Liver (tissue), 9 donors: ENCODE results near the gene XCR1. TPM values are rescaled to one million over a fixed set of nuclear protein-coding genes. Genes with fewer than 3 reads are reported as not detected.

ENCODE experiments used
- DNase-seq: peaks from one replicate; pipeline ENCODE4 v3.0.0-alpha.2; 2017; ENCODE audit warnings: low spot score
- H3K27ac ChIP-seq, 2 donors: one replicate each; pipeline ENCODE4 v1.7.0; 2013; ENCODE audit warnings: inconsistent platforms in 2 of 2, low read length in 2 of 2, control low read depth in 1 of 2, low read depth in 1 of 2, mild to moderate bottlenecking in 1 of 2
- H3K27me3 ChIP-seq, 4 donors: one replicate each; pipeline versions ENCODE4 v1.6.1 to v1.7.0; 2013; ENCODE audit warnings: low read length in 3 of 4, inconsistent platforms in 1 of 4, mild to moderate bottlenecking in 1 of 4, moderate library complexity in 1 of 4; ENCODE audit not compliant: control insufficient read depth in 4 of 4, insufficient read depth in 4 of 4
- H3K36me3 ChIP-seq, 4 donors: one replicate each; pipeline versions ENCODE4 v1.6.1 to v1.7.0; 2013; ENCODE audit warnings: low read length in 3 of 4, mild to moderate bottlenecking in 3 of 4, low read depth in 1 of 4, moderate library complexity in 1 of 4; ENCODE audit not compliant: control insufficient read depth in 4 of 4, insufficient read depth in 3 of 4
- H3K4me1 ChIP-seq, 4 donors: one replicate each; pipeline versions ENCODE4 v1.6.1 to v1.7.0; 2013; ENCODE audit warnings: low read length in 3 of 4, mild to moderate bottlenecking in 3 of 4, moderate library complexity in 1 of 4; ENCODE audit not compliant: control insufficient read depth in 4 of 4, insufficient read depth in 4 of 4
- H3K4me3 ChIP-seq, 3 donors: one replicate each; pipeline versions ENCODE4 v1.6.1 to v1.7.0; 2013; ENCODE audit warnings: low read length in 3 of 3, control low read depth in 1 of 3, low read depth in 1 of 3, mild to moderate bottlenecking in 1 of 3
- H3K9ac ChIP-seq, 2 donors: one replicate each; pipeline ENCODE4 v1.7.0; 2013; ENCODE audit warnings: low read length in 2 of 2, mild to moderate bottlenecking in 2 of 2, moderate library complexity in 2 of 2, control low read depth in 1 of 2, low read depth in 1 of 2
- H3K9me3 ChIP-seq, 4 donors: one replicate each; pipeline versions ENCODE4 v1.6.1 to v1.7.0; 2013; ENCODE audit warnings: low read length in 3 of 4; ENCODE audit not compliant: control insufficient read depth in 4 of 4
- CTCF ChIP-seq: fragments of 150-350 bp; IDR thresholded peaks from 2 replicates; pipeline ENCODE4 v1.5.1; 2017; ENCODE audit warnings: improper control_type of control experiment, low read depth, low read length; ENCODE audit not compliant: missing input control
- EGR1 ChIP-seq, 2 donors: IDR thresholded peaks; 2 replicates each; pipeline ENCODE4 v1.6.1; 2016 to 2018; ENCODE audit warnings: antibody characterized with exemption in 2 of 2, low read depth in 2 of 2
- GABPA ChIP-seq, 2 donors: IDR thresholded peaks in 1 of 2; conservative IDR thresholded peaks in 1 of 2; 2 replicates each; pipeline ENCODE4 v1.6.1; 2016; ENCODE audit warnings: antibody characterized with exemption in 2 of 2, mild to moderate bottlenecking in 1 of 2, moderate library complexity in 1 of 2
- HNF4A ChIP-seq, 2 donors: conservative IDR thresholded peaks; 2 replicates each; pipeline ENCODE4 v1.6.1; 2016; ENCODE audit warnings: antibody characterized with exemption in 2 of 2, mild to moderate bottlenecking in 2 of 2
- HNF4G ChIP-seq: IDR thresholded peaks from 2 replicates; pipeline ENCODE4 v1.6.1; 2016; ENCODE audit warnings: antibody characterized with exemption
- JUND ChIP-seq, 2 donors: IDR thresholded peaks; 2 replicates each; pipeline ENCODE4 v1.6.1; 2016; ENCODE audit warnings: antibody characterized with exemption in 2 of 2
- NR2F2 ChIP-seq: IDR thresholded peaks from 2 replicates; pipeline ENCODE4 v1.6.1; 2016; ENCODE audit warnings: antibody characterized with exemption
- RAD21 ChIP-seq, 2 donors: IDR thresholded peaks; 2 replicates each; pipeline ENCODE4 v1.6.1; 2016; ENCODE audit warnings: antibody characterized with exemption in 2 of 2, mild to moderate bottlenecking in 2 of 2
- REST ChIP-seq: IDR thresholded peaks from 2 replicates; pipeline ENCODE4 v1.6.1; 2016; ENCODE audit warnings: antibody characterized with exemption, mild to moderate bottlenecking
- RXRA ChIP-seq, 2 donors: IDR thresholded peaks; 2 replicates each; pipeline ENCODE4 v1.6.1; 2017 to 2018; ENCODE audit warnings: antibody characterized with exemption in 2 of 2, mild to moderate bottlenecking in 1 of 2
- SP1 ChIP-seq: IDR thresholded peaks from 2 replicates; pipeline ENCODE4 v1.6.1; 2018; ENCODE audit warnings: antibody characterized with exemption, mild to moderate bottlenecking
- YY1 ChIP-seq: IDR thresholded peaks from 2 replicates; pipeline ENCODE4 v1.6.1; 2016; ENCODE audit warnings: antibody characterized with exemption, mild to moderate bottlenecking
- WGBS: extraction: QIAGEN DNeasy Blood & Tissue Kit; methylation state at CpG from one replicate; pipeline ENCODE4 v1.1.7; 2013; 5-methylcytosine and 5-hydroxymethylcytosine counted together
- polyA plus RNA-seq, 2 donors: library from polyadenylated mRNA; stranded (reverse) in 1 of 2; unstranded in 1 of 2; fragments of 200-250 nt in 1 of 2; fragments of >200 nt in 1 of 2; fragmentation: Nextera tagmentation in 1 of 2; extraction: Ambion mirVana in 1 of 2; gene quantifications; one replicate each; pipeline versions ENCODE4 v1.2.1 to v1.2.3, GENCODE V29; 2013 to 2015
- total RNA-seq, 2 donors: library from RNA; depleted of rRNA; stranded (reverse); fragments of >200 nt; gene quantifications; one replicate each; pipeline ENCODE4 v1.2.3, GENCODE V29; 2014
- TF ChIP-seq, protein P1 (sequence below): IDR thresholded peaks from 2 replicates; pipeline ENCODE4 v1.6.1; 2016; ENCODE audit warnings: antibody characterized with exemption
- TF ChIP-seq, protein P2 (sequence below): IDR thresholded peaks from 2 replicates; pipeline ENCODE4 v1.6.1; 2016; ENCODE audit warnings: antibody characterized with exemption
- donor health status: healthy.
- donor health status: healthy.
- donor health status: healthy.
- donor health status: healthy.
- donor health status: healthy.

Gene XCR1, protein sequence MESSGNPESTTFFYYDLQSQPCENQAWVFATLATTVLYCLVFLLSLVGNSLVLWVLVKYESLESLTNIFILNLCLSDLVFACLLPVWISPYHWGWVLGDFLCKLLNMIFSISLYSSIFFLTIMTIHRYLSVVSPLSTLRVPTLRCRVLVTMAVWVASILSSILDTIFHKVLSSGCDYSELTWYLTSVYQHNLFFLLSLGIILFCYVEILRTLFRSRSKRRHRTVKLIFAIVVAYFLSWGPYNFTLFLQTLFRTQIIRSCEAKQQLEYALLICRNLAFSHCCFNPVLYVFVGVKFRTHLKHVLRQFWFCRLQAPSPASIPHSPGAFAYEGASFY
- under 1 TPM in 1 of 2 donors, not detected in 1; under 0.01 TPM for total RNA-seq
- polyA plus RNA-seq = under 1 TPM; 0.03 to 0.08 TPM

DNA sequence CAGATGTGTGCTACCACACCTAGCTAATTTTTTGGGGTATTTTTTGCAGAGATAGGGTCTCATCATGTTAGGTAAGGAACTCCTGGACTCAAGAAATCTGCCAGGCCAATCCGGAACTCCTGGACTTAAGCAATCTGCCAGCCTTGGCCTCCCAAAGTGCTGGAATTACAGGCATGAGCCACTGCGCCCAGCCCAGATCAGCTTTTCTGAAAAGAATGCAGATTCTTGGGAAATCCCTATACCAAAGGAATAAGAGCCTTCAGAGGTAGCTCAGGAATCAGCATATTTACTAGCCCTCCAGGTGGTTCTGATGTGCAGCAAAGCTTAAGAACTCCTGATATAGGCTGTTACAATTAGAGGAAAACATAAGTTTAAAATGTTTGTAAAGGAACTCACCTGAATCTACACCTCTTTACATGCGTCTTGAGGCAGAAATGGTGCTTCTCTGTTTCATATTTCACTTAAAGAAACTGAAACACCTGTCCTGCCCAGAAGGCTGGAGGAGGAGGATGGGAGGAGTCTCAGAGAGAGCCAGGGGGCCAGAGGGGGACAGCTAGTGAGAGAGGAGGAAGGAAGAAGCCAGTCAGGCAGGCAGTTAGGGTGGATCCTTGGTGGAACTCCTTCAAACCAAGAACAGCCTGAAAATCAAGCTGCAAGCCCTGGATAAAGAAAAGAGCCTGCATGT lies at the start of gene XCR1:
TSS of gene XCR1 (minus strand) at position 463 of the 685 bp plus-strand sequence. CDS start 5,536 bp downstream, outside the sequence.
- H3K9me3 ChIP-seq = peaks cover 0 to 19% (median 3%) of the 10 kb centered on the region in 4 donors
- DNase-seq = no peak
- no peak within 1 kb of the TSS for H3K27ac ChIP-seq
- TF ChIP-seq YY1 (no peak), JUND (IDR thresholded peaks at IDR 0.05) (no peak)
- TF ChIP-seq, protein P1, sequence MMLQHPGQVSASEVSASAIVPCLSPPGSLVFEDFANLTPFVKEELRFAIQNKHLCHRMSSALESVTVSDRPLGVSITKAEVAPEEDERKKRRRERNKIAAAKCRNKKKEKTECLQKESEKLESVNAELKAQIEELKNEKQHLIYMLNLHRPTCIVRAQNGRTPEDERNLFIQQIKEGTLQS = no peak
- 95% methylated on average over 3 of the region's 3 CpGs for WGBS
- no peak within 1 kb of the TSS for H3K9ac ChIP-seq
- H3K27me3 ChIP-seq = no peaks in the 10 kb centered on the region
- H3K36me3 ChIP-seq = no peaks in the 10 kb centered on the region
- no peaks in the 10 kb centered on the region for H3K4me1 ChIP-seq
- no peak within 1 kb of the TSS for H3K4me3 ChIP-seq

DNA sequence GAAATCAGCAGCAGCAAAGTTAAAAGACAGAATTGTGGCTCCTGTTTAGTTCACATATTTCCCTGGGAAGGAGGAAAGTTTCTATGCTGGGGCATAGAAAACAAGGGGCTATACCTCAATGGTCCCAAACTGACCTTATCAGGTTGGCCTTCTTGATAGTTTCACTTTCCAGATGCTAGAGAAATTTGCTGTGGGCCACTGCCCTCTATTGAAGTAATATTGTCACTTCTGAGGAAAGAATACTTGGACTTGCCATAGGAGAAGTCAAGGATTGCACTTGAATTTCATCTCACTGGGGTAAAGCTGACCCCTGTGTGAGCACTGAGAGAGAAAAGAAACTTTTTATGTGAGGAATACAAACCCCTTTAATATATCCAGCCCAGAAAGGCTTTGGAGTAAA lies 49.3 kb upstream of the XCR1 start:
- Histone ChIP-seq H3K9ac (no peak overlapping the region), H3K36me3 (no peaks in the 10 kb centered on the region), H3K27me3 (no peaks in the 10 kb centered on the region), H3K9me3 (no peaks in the 10 kb centered on the region), H3K4me1 (peaks cover 0 to 5% (median 0%) of the 10 kb centered on the region in 4 donors), H3K27ac (no peak overlapping the region), H3K4me3 (no peak overlapping the region)
- TF ChIP-seq EGR1 (IDR thresholded peaks at IDR 0.05; ENCODE audit: low read depth in 2 of 2) = no peak
- TF ChIP-seq GABPA (IDR thresholded peaks at IDR 0.05 in 1 of 2, conservative IDR thresholded peaks at IDR 0.05 in 1 of 2) = no peak
- peak; percentile 55 to 63 for TF ChIP-seq RAD21 (IDR thresholded peaks at IDR 0.05)
- no peak for DNase-seq

DNA sequence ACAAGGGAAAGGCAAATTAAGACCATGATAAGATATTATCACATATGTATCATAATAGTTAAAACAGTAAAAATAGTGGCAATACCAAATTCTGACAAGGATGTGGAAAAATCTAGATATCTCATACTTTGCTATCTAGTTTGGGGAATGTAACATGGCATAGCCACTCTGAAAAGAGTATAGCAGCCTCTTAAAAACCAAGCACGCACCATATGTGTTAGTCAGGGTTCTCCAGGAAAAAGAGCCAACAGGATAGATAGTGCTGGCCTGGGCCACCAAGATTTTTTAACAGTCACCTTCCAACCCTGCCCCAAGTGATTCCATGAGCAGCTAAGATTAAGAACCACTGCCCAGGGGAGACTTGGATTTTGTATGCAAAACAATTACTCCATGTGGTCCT lies 48.5 kb upstream of the XCR1 start:
- Histone ChIP-seq H3K4me3 (no peak overlapping the region), H3K9me3 (no peaks in the 10 kb centered on the region), H3K36me3 (no peaks in the 10 kb centered on the region), H3K27me3 (no peaks in the 10 kb centered on the region), H3K9ac (no peak overlapping the region), H3K27ac (no peak overlapping the region), H3K4me1 (peaks cover 0 to 5% (median 0%) of the 10 kb centered on the region in 4 donors)
- 96% methylated on average over 1 of the region's 1 CpG for WGBS
- DNase-seq = no peak
- TF ChIP-seq EGR1 (IDR thresholded peaks at IDR 0.05; ENCODE audit: low read depth in 2 of 2) (no peak), HNF4G (no peak), SP1 (no peak), REST (no peak), RXRA (IDR thresholded peaks at IDR 0.05) (no peak), NR2F2 (no peak), RAD21 (IDR thresholded peaks at IDR 0.05) (no peak), HNF4A (conservative IDR thresholded peaks at IDR 0.05) (no peak), GABPA (IDR thresholded peaks at IDR 0.05 in 1 of 2, conservative IDR thresholded peaks at IDR 0.05 in 1 of 2) (no peak), CTCF (no peak)
- TF ChIP-seq, protein P2, sequence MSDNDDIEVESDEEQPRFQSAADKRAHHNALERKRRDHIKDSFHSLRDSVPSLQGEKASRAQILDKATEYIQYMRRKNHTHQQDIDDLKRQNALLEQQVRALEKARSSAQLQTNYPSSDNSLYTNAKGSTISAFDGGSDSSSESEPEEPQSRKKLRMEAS = no peak
- TF ChIP-seq, protein P1 = no peak
